ENCODE results near the gene FBF1.

FBF1 gene

DNA sequence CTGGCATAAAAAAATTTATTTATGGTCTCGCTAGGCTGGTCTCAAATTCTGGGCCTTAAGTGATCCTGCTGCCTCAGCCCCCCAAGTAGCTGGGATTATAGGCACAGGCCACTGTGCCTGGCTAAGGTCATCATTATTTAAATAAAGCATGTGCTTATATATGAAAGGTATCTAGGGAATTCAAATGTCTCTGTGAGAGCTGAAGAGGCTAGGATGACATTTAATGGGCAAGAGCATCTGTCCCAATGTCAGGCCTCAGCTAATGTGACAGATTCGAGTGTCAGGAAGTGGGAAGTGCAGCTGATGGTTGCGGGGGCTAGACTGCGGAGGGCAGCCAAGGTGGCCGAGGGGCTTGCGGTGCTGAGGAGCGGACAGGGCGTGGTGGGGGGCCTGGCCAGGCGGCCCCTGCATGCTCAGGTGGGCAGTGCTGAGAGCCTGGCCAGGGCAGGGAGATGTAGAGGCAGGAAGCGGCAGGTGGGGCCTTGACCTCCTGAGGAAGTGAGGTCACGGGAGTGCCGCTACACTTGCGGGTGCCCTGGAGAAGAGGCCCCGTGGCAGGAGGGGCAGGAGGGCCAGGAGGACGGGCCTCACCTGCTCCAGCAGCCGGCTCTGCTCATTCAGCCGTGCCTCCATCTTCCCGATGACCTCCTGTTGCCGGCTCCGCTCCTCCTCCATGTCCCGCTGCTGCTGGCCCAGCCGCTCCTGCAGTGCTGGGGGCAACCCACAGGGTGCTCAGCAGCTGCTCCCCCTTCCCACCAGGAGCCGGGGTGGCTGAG lies 23.5 kb downstream of the FBF1 start:
- in situ Hi-C loops (cut with MboI; ENCODE audit: low sequenced_read_pairs): loop anchor here (25.0 kb wide), 1 partner anchor 370 kb away; no protein-coding TSS in a partner anchor

DNA sequence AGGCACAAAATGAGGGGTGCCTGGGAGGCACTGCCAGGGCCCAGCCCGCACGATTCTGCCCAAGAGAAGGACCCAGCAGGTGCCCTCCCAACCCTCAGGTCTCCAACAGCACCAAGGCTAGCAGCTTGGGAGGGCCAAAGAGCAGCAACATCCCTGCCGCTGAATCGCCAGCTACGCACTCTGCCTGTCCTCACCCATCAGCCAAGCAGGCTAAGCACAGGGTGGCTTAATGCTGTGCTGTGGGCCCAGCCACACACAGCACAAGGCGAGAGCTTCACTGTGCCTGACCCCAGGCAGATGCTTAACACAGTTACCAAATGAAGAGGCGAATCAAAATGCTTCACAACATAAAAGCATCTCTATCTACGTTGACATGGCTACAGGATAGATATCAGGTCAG lies 25.6 kb downstream of the FBF1 start:
- in situ Hi-C loops (cut with MboI; ENCODE audit: low sequenced_read_pairs): loop anchor here (25.0 kb wide), 1 partner anchor 372 kb away; no protein-coding TSS in a partner anchor

GRCh38 chr17:75914643-75915267 lies 26.1 kb downstream of the FBF1 start:
- in situ Hi-C loops (cut with MboI; ENCODE audit: low sequenced_read_pairs): loop anchor here (25.0 kb wide), 1 partner anchor 373 kb away; no protein-coding TSS in a partner anchor

- in situ Hi-C loops (cut with MboI; ENCODE audit: low sequenced_read_pairs): loop anchor here (25.0 kb wide), 1 partner anchor 374 kb away; no protein-coding TSS in a partner anchor
These were observed 27.2 kb downstream of the FBF1 start for GRCh38 chr17:75913537-75914210.

GRCh38 chr17:75910699-75911098 lies 30.1 kb downstream of the FBF1 start:
- in situ Hi-C loops (cut with MboI; ENCODE audit: low sequenced_read_pairs): loop anchor here (25.0 kb wide), 1 partner anchor 377 kb away; no protein-coding TSS in a partner anchor

- in situ Hi-C loops (cut with MboI; ENCODE audit: low sequenced_read_pairs): loop anchor here (5.0 to 25.0 kb wide), 2 partner anchors 97 to 377 kb away; no protein-coding TSS in a partner anchor
These were observed 31.0 kb downstream of the FBF1 start for GRCh38 chr17:75909812-75910274.

DNA sequence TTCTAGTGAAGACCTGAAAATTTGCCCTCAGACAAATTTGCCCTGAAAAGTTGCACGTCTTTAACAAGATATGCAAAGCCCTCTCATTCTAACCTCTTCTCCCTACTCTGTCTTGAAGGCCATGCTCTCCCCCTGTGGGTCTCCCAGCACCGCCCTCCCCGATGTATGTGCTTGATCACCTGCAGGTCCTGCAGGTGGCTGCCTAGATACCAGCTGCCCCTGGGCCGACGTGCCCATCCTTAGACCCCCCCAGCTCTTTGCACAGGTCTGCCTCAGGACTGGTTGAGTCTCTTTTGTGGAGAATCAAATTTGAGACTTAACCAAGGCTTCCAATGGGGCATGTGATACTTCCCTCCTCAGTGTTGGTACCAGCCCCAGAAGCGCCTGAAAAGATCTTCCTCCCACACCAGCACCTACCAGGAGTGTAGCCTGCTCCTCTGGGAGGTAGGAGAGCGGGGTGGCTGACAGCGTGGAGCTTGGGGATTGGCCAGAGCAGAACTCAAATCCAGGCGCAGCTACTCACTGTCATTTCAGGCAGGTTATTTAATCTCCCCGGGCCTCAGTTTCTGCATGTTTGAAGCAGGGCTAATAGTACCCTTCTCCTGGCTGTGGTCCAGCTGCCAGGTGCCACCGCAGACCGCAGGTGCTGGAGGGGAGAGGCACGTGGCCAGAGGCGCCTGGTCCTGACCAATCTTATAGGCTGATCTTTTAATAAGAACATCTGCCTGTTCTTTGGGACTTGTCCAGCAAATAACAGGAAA lies 31.6 kb downstream of the FBF1 start:
- in situ Hi-C loops (cut with MboI; ENCODE audit: low sequenced_read_pairs): loop anchor here (5.0 to 25.0 kb wide), 2 partner anchors 98 to 378 kb away; no protein-coding TSS in a partner anchor

DNA sequence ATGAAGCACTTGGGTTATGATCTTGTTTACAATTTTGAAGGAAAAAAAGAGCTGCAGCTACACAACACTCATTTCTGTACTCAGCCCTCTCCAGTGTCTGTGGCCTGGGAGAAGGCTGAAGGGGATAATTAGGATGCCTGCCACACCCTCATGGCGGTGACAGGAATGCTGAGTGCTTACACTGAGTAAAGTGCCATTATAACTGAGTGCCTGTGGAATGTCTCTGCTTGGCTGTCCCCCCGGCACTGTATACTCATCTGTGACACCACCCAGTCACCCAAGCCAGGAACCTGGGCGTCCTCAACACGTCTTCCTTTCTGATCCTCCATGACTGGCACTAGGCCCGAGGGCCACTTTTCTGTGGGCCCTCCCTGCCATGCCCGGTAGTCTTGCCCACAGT lies 32.6 kb downstream of the FBF1 start:
- in situ Hi-C loops (cut with MboI; ENCODE audit: low sequenced_read_pairs): loop anchor here (5.0 to 25.0 kb wide), 2 partner anchors 99 to 379 kb away; no protein-coding TSS in a partner anchor

DNA sequence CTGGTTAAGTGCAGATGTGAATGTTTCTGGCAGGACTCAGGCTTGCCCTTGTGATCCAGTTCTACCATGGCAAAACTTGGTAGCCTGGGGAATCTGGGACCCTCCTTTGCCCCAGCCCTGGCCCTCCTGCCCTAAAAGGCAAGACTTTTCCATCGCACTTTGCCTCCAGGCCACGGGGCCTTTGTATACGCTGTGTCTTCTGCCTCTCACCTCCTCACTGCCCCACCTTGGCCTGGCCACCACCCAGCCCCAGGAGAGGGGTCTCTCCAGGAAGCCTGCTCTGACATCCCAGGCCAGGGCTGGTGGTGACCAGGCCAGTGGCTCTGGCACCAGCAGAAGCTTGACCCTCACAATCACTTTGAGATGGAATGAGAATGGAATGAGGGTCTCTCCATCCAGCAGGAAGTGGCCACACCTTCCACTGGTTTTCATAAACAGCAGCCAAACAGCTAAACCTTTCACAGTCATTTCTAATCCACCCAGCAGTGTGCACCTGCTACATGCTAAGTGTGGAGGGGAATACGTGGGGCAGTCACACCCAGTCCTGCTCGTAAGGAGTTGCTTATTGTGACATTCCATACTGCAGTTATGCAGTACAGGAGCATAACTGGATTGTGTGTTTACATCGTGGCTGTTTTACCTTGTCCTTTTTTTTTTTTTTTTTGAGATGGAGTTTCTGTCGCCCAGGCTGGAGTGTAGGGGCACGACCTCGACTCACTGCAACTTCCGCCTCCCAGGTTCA lies 34.5 kb downstream of the FBF1 start:
- in situ Hi-C loops (cut with MboI; ENCODE audit: low sequenced_read_pairs): loop anchor here (5.0 to 25.0 kb wide), 2 partner anchors 101 to 381 kb away; no protein-coding TSS in a partner anchor

GRCh38 chr17:75904749-75905521 lies 35.9 kb downstream of the FBF1 start, which contains the start of gene MRPL38:
Gene MRPL38 (minus strand): TSS chr17:75904884. CDS start chr17:75904875, 9 bp downstream.
- in situ Hi-C loops (cut with MboI; ENCODE audit: low sequenced_read_pairs): loop anchor here (5.0 to 25.0 kb wide), 2 partner anchors 102 to 382 kb away; no protein-coding TSS in a partner anchor

DNA sequence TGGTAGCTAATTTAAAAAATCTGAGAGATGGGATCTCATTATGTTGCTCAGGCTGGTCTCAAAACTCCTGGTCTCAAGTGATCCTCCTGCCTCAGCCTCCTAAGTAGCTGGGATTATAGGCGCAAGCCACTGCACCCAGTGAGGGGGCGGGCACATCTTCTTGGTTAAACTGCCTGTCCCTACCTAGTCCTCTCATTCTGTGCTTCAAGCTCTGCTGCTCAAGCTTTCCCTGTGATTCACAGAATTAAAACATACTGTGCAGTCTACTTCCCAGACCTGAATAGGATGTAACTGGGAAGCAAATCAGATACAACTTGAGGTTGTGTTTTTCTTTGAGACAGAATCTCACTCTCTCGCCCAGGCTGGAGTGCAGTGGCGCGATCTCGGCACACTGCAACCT lies 38.4 kb downstream of the FBF1 start:
- in situ Hi-C loops (cut with MboI; ENCODE audit: low sequenced_read_pairs): loop anchor here (25.0 kb wide), 1 partner anchor 385 kb away; no protein-coding TSS in a partner anchor

- in situ Hi-C loops (cut with MboI; ENCODE audit: low sequenced_read_pairs): loop anchor here (25.0 kb wide), 1 partner anchor 386 kb away; no protein-coding TSS in a partner anchor
These were observed 39.1 kb downstream of the FBF1 start for GRCh38 chr17:75901727-75902126.

- in situ Hi-C loops (cut with MboI; ENCODE audit: low sequenced_read_pairs): loop anchor here (25.0 kb wide), 1 partner anchor 386 kb away; no protein-coding TSS in a partner anchor
These were observed 39.9 kb downstream of the FBF1 start for GRCh38 chr17:75900691-75901533.

DNA sequence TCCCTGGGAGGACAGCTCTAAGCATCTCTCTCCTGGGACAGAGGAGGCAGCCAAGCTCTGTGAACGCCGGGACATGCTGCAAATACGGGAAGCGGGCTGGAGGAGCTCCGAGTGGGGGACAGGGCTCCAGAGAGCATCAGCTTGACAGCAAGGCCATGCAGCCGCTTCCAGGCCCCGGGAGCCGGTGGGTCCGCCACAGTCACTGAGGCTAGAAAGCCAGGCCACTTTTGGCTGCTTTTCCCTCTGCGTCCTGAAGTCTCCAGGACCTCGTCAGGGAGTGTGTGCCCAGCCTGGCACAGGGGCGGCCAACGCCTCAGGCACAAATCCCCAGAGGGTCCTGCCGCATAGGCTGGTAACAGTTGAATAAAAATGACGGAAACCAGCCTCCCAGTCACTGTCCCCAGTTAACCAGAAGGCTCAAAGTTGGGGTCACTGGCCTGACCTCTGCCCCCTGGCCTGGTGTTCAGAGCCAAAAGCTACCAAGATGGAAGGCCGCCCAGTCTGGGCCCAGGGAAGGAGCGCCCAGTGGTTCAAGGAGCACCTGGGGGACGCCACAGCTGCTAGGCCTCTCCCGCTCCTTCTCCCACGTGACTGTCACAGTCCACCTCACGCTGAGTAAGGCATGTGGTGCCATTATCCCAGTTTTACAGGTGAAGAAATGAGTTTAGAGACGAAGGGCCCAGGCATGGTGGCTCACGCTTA lies 40.9 kb downstream of the FBF1 start:
- in situ Hi-C loops (cut with MboI; ENCODE audit: low sequenced_read_pairs): loop anchor here (25.0 kb wide), 1 partner anchor 387 kb away; no protein-coding TSS in a partner anchor

GRCh38 chr17:75899353-75899752 lies 41.5 kb downstream of the FBF1 start:
- in situ Hi-C loops (cut with MboI; ENCODE audit: low sequenced_read_pairs): no loop called here

GRCh38 chr17:75898791-75899190 lies 42.1 kb downstream of the FBF1 start:
- in situ Hi-C loops (cut with MboI; ENCODE audit: low sequenced_read_pairs): no loop called here

DNA sequence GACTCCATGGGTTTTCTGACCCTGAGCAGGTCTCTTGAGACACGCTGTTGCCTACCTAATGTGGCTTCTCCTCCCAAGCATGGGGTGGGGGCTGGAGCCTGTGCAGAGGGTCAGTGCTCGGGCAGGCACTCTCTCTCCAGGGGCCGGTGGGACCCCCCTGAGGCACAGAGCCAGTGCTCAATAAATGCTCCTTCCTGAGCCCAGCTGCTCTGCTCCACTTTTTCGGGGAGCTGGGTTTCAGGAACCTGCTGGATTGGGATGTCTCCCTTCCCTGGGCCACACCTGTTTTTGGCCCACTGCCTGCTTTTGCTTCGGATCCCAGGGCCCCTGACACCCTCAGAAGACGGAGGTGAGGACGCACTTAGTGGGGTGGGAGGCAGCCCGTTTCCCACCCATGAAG lies 42.8 kb downstream of the FBF1 start:
- in situ Hi-C loops (cut with MboI; ENCODE audit: low sequenced_read_pairs): no loop called here

Measured in HL-60/S4 (cell line).